ENCODE results near the gene SF1.

- TF ChIP-seq CTCF (IDR thresholded peaks at IDR 0.05) (peak in 6 of 7 experiments; percentile 30 to 51 (median 46)), POLR2A (IDR thresholded peaks at IDR 0.05) (no peak)
Observed at GRCh38 chr11:64743591-64744543, 34.5 kb downstream of the SF1 start, which contains the start of gene RASGRP2.
